K562 (cell line): ENCODE data around the gene TRIM47. TPM values are rescaled to one million over a fixed set of nuclear protein-coding genes. Genes with fewer than 3 reads are reported as not detected.

Experiments
- ATAC-seq: fragments of 200-7000 bp; cut with Tn5 transposase; 3 replicates; pipeline ENCODE4 v1.9.1; 2020; ENCODE audit warnings: moderate library complexity
- BruUV-seq: library from RNA; stranded (reverse); fragments of 400-500 nt; replicated peaks from 2 replicates; lab custom pipeline; 2021; lab: Mats Ljungman, UMichigan
- CTCF ChIA-PET: fragments of 300-600 bp; formaldehyde crosslinking; extraction: SDS; loops from one replicate; lab custom pipeline; 2021; ENCODE audit warnings: low intra/inter-chr PET ratio; lab: Yijun Ruan, JAX
- POLR2A ChIA-PET: fragments of 300-600, 350-650 bp; sonication (Branson Sonifier 250); formaldehyde crosslinking; extraction: SDS; loops from one replicate; lab custom pipeline; 2021; ENCODE audit warnings: antibody characterized with exemption, inconsistent platforms; lab: Yijun Ruan, JAX
- DNase-seq, 4 experiments: peaks; one replicate each; pipeline versions ENCODE4 v3.0.0 to v3.0.0-alpha.2; 2011 to 2018; ENCODE audit warnings: low spot score in 3 of 4, mixed read lengths in 3 of 4; ENCODE audit errors: extremely low read depth in 1 of 4
- FAIRE-seq: peaks from 2 replicates; lab custom pipeline; 2011; peaks lifted over from hg19 to GRCh38; lab: Jason Lieb, UNC
- H2AFZ ChIP-seq: 2 replicates; pipeline ENCODE4 v1.6.0; 2011; ENCODE audit warnings: low read depth, low read length, control low read depth, inconsistent platforms
- H3K27ac ChIP-seq: fragments of 200-600 bp; 3 replicates; pipeline ENCODE4 v1.8.0; 2011; ENCODE audit warnings: low read depth, mild to moderate bottlenecking, control low read depth, inconsistent platforms, low read length, moderate library complexity, mixed read lengths; ENCODE audit errors: extremely low read depth
- H3K27me3 ChIP-seq, 2 experiments: fragments of 300-600 bp in 1 of 2; 2 replicates in 1 of 2; 3 replicates in 1 of 2; pipeline versions ENCODE4 v1.6.0 to v1.8.0; 2011; ENCODE audit warnings: inconsistent platforms in 2 of 2, low read length in 2 of 2, mild to moderate bottlenecking in 1 of 2, mixed read lengths in 1 of 2, moderate library complexity in 1 of 2; ENCODE audit not compliant: control insufficient read depth in 2 of 2, insufficient read depth in 2 of 2
- H3K36me3 ChIP-seq: fragments of 300-600 bp; 3 replicates; pipeline ENCODE4 v1.8.0; 2011; ENCODE audit warnings: mild to moderate bottlenecking, low read length, inconsistent platforms; ENCODE audit not compliant: control insufficient read depth, insufficient read depth
- H3K4me1 ChIP-seq, 2 experiments: fragments of 200-600 bp in 1 of 2; replicated peaks in 1 of 2; 2 replicates in 1 of 2; 3 replicates in 1 of 2; pipeline versions ENCODE4 v1.5.1 to v1.8.0; 2011; ENCODE audit warnings: inconsistent platforms in 2 of 2, low read length in 2 of 2, mild to moderate bottlenecking in 1 of 2, mixed read lengths in 1 of 2, moderate library complexity in 1 of 2; ENCODE audit not compliant: control insufficient read depth in 2 of 2, insufficient read depth in 2 of 2
- H3K4me2 ChIP-seq: 2 replicates; pipeline ENCODE4 v1.6.1; 2011; ENCODE audit warnings: low read length, control low read depth, inconsistent platforms, mixed read lengths; ENCODE audit not compliant: insufficient read depth
- H3K4me3 ChIP-seq: fragments of 200-600 bp; sonication (generic), shearing (Covaris generic); 2 replicates; pipeline ENCODE4 v1.5.1; 2016; ENCODE audit warnings: control low read depth, inconsistent platforms
- H3K79me2 ChIP-seq: fragments of 200-600 bp; 3 replicates; pipeline ENCODE4 v1.8.0; 2011; ENCODE audit warnings: low read length, inconsistent platforms; ENCODE audit not compliant: control insufficient read depth, insufficient read depth
- H3K9ac ChIP-seq, 2 experiments: 2 replicates each; pipeline versions ENCODE4 v1.6.0 to v1.6.1; 2011; ENCODE audit warnings: low read depth in 2 of 2, low read length in 2 of 2, control low read depth in 1 of 2, inconsistent platforms in 1 of 2, mild to moderate bottlenecking in 1 of 2, mixed read lengths in 1 of 2; ENCODE audit not compliant: insufficient read depth in 1 of 2
- H3K9me1 ChIP-seq: one replicate; pipeline ENCODE4 v1.6.0; 2011; ENCODE audit warnings: inconsistent platforms, mild to moderate bottlenecking, low read length, moderate library complexity; ENCODE audit not compliant: control insufficient read depth, insufficient read depth
- H3K9me3 ChIP-seq: replicated peaks from 2 replicates; pipeline ENCODE4 v1.5.1; 2011; ENCODE audit warnings: low read depth, low read length, inconsistent platforms; ENCODE audit not compliant: control insufficient read depth, insufficient read depth
- H4K20me1 ChIP-seq: replicated peaks from 2 replicates; pipeline ENCODE4 v1.6.1; 2011; ENCODE audit warnings: low read length, inconsistent platforms, mixed read lengths; ENCODE audit not compliant: control insufficient read depth, insufficient read depth
- ATF6 ChIP-seq: sonication (generic); formaldehyde crosslinking; IDR thresholded peaks from 2 replicates; pipeline ENCODE4 v1.4.0; 2020; ENCODE audit warnings: mild to moderate bottlenecking, missing genetic modification reagents
- FOXK1 ChIP-seq: sonication (generic); formaldehyde crosslinking; IDR thresholded peaks from 2 replicates; pipeline ENCODE4 v1.8.0; 2022; ENCODE audit warnings: missing genetic modification reagents, mild to moderate bottlenecking, borderline replicate concordance
- JUN ChIP-seq, 2 experiments: sonication (generic) in 1 of 2; formaldehyde crosslinking in 1 of 2; IDR thresholded peaks; 2 replicates each; pipeline versions ENCODE4 v1.6.1 to v1.8.0; 2012 to 2022; ENCODE audit warnings: borderline replicate concordance in 2 of 2, mild to moderate bottlenecking in 2 of 2, improper control_type of control experiment in 1 of 2, low read depth in 1 of 2, low read length in 1 of 2, missing genetic modification reagents in 1 of 2
- NCOA2 ChIP-seq, 2 experiments: fragments of 450-650 bp; IDR thresholded peaks; 2 replicates each; pipeline ENCODE4 v1.6.1; 2018; ENCODE audit warnings: mild to moderate bottlenecking in 2 of 2, moderate library complexity in 1 of 2; ENCODE audit not compliant: partially characterized antibody in 2 of 2
- RAD21 ChIP-seq, 2 experiments: fragments of 250-450 bp in 1 of 2; fragments of 450-650 bp in 1 of 2; sonication (Bioruptor Pico) in 1 of 2; formaldehyde crosslinking in 1 of 2; IDR thresholded peaks in 1 of 2; conservative IDR thresholded peaks in 1 of 2; 2 replicates each; pipeline versions ENCODE4 v1.4.0 to v1.8.0; 2020 to 2022; ENCODE audit warnings: mild to moderate bottlenecking in 2 of 2, moderate library complexity in 1 of 2
- SNAPC5 ChIP-seq: fragments of 250-450 bp; sonication (Bioruptor Pico); IDR thresholded peaks from 2 replicates; pipeline ENCODE4 v1.8.0; 2021; ENCODE audit warnings: moderate library complexity, mild to moderate bottlenecking, inconsistent platforms
- ZC3H4 ChIP-seq: sonication (generic); formaldehyde crosslinking; IDR thresholded peaks from 2 replicates; pipeline ENCODE4 v1.9.0; 2021; ENCODE audit warnings: missing genetic modification reagents, borderline replicate concordance
- ZFPM2 ChIP-seq: fragments of 250-450 bp; sonication (Bioruptor Pico); IDR thresholded peaks from 2 replicates; pipeline ENCODE4 v1.5.1; 2022; ENCODE audit warnings: mild to moderate bottlenecking
- ZNF253 ChIP-seq: fragments of 250-450 bp; sonication (Bioruptor Pico); conservative IDR thresholded peaks from 2 replicates; pipeline ENCODE4 v1.6.1; 2021; ENCODE audit warnings: mild to moderate bottlenecking
- ZNF766 ChIP-seq: fragments of 200-800 bp; sonication (Bioruptor generic); conservative IDR thresholded peaks from 2 replicates; pipeline ENCODE4 v1.6.1; 2016; ENCODE audit warnings: missing genetic modification characterization, missing compliant biosample characterization
- ZNF830 ChIP-seq: fragments of 250-450 bp; sonication (Bioruptor Pico); IDR thresholded peaks from 2 replicates; pipeline ENCODE4 v1.5.0; 2021; ENCODE audit warnings: mild to moderate bottlenecking
- WGBS: fragments of 100-300 bp; shearing (Covaris generic); methylation state at CpG from one replicate; pipeline ENCODE4 v1.1.6; 2016; ENCODE audit warnings: low coverage, mixed read lengths; ENCODE audit not compliant: insufficient coverage; ENCODE audit errors: missing lambda C conversion rate; 5-methylcytosine and 5-hydroxymethylcytosine counted together
- in situ Hi-C: fragments of 300-500 bp; cut with MboI; formaldehyde crosslinking; loops from 4 replicates; pipeline ENCODE4 v1.15.0; 2018; ENCODE audit warnings: inconsistent platforms, mixed read lengths
- intact Hi-C: fragments of 100-400 bp; cut with micrococcal nuclease; formaldehyde crosslinking; loops from 2 replicates; pipeline ENCODE4 v1.14.2; 2022
- polyA plus RNA-seq, 8 experiments: library from polyadenylated mRNA; depleted of rRNA in 4 of 8; stranded (reverse) in 5 of 8; unstranded in 3 of 8; fragments of >200 nt; fragmentation: Nextera tagmentation in 2 of 8; fragmentation: Illumina TruSeq in 1 of 8; extraction: Ambion mirVana in 2 of 8; extraction: Trizol in 1 of 8; gene quantifications; 2 replicates each; pipeline versions ENCODE4 v1.2.1 to v1.2.3, GENCODE V29; 2011 to 2014; ENCODE audit warnings: inconsistent platforms in 1 of 8, missing spikeins in 1 of 8
- total RNA-seq, 7 experiments: library from RNA; depleted of rRNA in 6 of 7; stranded (reverse); fragments of >200 nt in 6 of 7; fragmentation: Illumina TruSeq in 2 of 7; extraction: Trizol in 2 of 7; gene quantifications; 2 replicates each; pipeline versions ENCODE4 v1.2.1 to v1.2.3, GENCODE V29; 2011 to 2021; ENCODE audit warnings: low replicate concordance in 1 of 7
- TF ChIP-seq, protein P1 (sequence below): sonication (generic); formaldehyde crosslinking; IDR thresholded peaks from 2 replicates; pipeline ENCODE4 v1.8.0; 2022; ENCODE audit warnings: mild to moderate bottlenecking, missing genetic modification reagents
- TF ChIP-seq, protein P2 (sequence below): fragments of 250-450 bp; sonication (Bioruptor Pico); IDR thresholded peaks from 2 replicates; pipeline ENCODE4 v1.4.0; 2020; ENCODE audit warnings: mild to moderate bottlenecking

Gene TRIM47
- total and polyA plus RNA-seq, 9 of the 15 experiments (the other 6 are each of a cell fraction or from before 2014, with no cell fraction given) = 0.56 to 6.1 (median 3.2) TPM

GRCh38 chr17:75908201-75908600 lies 29.8 kb upstream of the TRIM47 start:
- Histone ChIP-seq H3K27me3 (no peaks in the 10 kb centered on the region), H3K79me2 (peaks cover 13% of the 10 kb centered on the region), H4K20me1 (no peaks in the 10 kb centered on the region), H3K27ac (no peak overlapping the region), H3K9ac (no peak overlapping the region; a peak in 1 of 4 replicates), H3K4me1 (peaks cover 6 to 40% of the 10 kb centered on the region in 2 experiments; a peak in 4 of 5 replicates), H3K36me3 (peaks cover 7% of the 10 kb centered on the region; the same call in 2 of the 3 replicates), H3K9me3 (no peaks in the 10 kb centered on the region), H3K4me2 (no peak overlapping the region), H3K9me1 (no peaks in the 10 kb centered on the region), H3K4me3 (no peak overlapping the region), H2AFZ (no peak overlapping the region)
- DNase-seq = no peak
- intact Hi-C loops = loop anchor here (5.0 kb wide), 1 partner anchor 79 kb away; no protein-coding TSS in a partner anchor
- no TSS peak for BruUV-seq
- in situ Hi-C loops = loop anchor here (5.0 kb wide), 1 partner anchor 99 kb away; no protein-coding TSS in a partner anchor
- POLR2A ChIA-PET = interaction anchor here (0.8 kb wide), 1 partner anchor 33 kb away, joined by 3 read pairs; no protein-coding TSS in a partner anchor
- no peak for FAIRE-seq
- ATAC-seq = no peak
- TF ChIP-seq JUN (IDR thresholded peaks at IDR 0.05; ENCODE audit: borderline replicate concordance, low read depth, low read length) = no peak
- no peak for TF ChIP-seq JUN (CRISPR knock-in tag; IDR thresholded peaks at IDR 0.05; ENCODE audit: borderline replicate concordance)
- TF ChIP-seq ZNF253 (CRISPR knock-in tag) = no peak
- no peak for TF ChIP-seq NCOA2 (IDR thresholded peaks at IDR 0.05; ENCODE audit: partially characterized antibody in 2 of 2)
- no peak for TF ChIP-seq RAD21 (CRISPR knock-in tag; conservative IDR thresholded peaks at IDR 0.05 in 1 of 2, IDR thresholded peaks at IDR 0.05 in 1 of 2)
- TF ChIP-seq, protein P1, sequence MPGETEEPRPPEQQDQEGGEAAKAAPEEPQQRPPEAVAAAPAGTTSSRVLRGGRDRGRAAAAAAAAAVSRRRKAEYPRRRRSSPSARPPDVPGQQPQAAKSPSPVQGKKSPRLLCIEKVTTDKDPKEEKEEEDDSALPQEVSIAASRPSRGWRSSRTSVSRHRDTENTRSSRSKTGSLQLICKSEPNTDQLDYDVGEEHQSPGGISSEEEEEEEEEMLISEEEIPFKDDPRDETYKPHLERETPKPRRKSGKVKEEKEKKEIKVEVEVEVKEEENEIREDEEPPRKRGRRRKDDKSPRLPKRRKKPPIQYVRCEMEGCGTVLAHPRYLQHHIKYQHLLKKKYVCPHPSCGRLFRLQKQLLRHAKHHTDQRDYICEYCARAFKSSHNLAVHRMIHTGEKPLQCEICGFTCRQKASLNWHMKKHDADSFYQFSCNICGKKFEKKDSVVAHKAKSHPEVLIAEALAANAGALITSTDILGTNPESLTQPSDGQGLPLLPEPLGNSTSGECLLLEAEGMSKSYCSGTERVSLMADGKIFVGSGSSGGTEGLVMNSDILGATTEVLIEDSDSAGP = no peak
- TF ChIP-seq ZFPM2 (CRISPR knock-in tag) = no peak
- no peak for TF ChIP-seq ZNF830 (CRISPR knock-in tag)
- TF ChIP-seq ZC3H4 (CRISPR knock-in tag) = no peak
- no peak for TF ChIP-seq ZNF766 (CRISPR knock-in tag)
- TF ChIP-seq, protein P2, sequence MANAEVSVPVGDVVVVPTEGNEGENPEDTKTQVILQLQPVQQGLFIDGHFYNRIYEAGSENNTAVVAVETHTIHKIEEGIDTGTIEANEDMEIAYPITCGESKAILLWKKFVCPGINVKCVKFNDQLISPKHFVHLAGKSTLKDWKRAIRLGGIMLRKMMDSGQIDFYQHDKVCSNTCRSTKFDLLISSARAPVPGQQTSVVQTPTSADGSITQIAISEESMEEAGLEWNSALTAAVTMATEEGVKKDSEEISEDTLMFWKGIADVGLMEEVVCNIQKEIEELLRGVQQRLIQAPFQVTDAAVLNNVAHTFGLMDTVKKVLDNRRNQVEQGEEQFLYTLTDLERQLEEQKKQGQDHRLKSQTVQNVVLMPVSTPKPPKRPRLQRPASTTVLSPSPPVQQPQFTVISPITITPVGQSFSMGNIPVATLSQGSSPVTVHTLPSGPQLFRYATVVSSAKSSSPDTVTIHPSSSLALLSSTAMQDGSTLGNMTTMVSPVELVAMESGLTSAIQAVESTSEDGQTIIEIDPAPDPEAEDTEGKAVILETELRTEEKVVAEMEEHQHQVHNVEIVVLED = no peak
- TF ChIP-seq FOXK1 (CRISPR knock-in tag) = no peak
- TF ChIP-seq SNAPC5 (CRISPR knock-in tag) = no peak
- no peak for TF ChIP-seq ATF6 (CRISPR knock-in tag)
- CTCF ChIA-PET = interaction anchor here (0.6 kb wide), 1 partner anchor 16 kb away, joined by 6 read pairs; no protein-coding TSS in a partner anchor
- WGBS = 87% methylated on average over 3 of the region's 6 CpGs
